H1 (cell line): Measurements from ENCODE around the gene RYR3. TPM values are rescaled to one million over a fixed set of nuclear protein-coding genes. Genes with fewer than 3 reads are reported as not detected.

Experiments used
- CTCF ChIA-PET: fragments of 300-600 bp; sonication (Branson Sonifier 250); formaldehyde crosslinking; loops from one replicate; lab custom pipeline; 2021; ENCODE audit not compliant: partially characterized antibody; lab: Charles Lee
- POLR2A ChIA-PET: fragments of 300-600 bp; sonication (Branson Sonifier 250); formaldehyde crosslinking; loops from one replicate; lab custom pipeline; 2021; ENCODE audit warnings: inconsistent platforms; ENCODE audit not compliant: partially characterized antibody; lab: Charles Lee
- DNase-seq, 2 experiments: peaks; one replicate each; pipeline versions ENCODE4 v3.0.0 to v3.0.0-alpha.2; 2010 to 2022; ENCODE audit warnings: low spot score in 2 of 2, low read depth in 1 of 2, mixed read lengths in 1 of 2
- FAIRE-seq: peaks from 2 replicates; lab custom pipeline; 2011; peaks lifted over from hg19 to GRCh38; lab: Jason Lieb, UNC
- H2AFZ ChIP-seq: 2 replicates; pipeline ENCODE4 v1.8.1; 2012; ENCODE audit warnings: low read length, inconsistent platforms
- H2AK5ac ChIP-seq: 2 replicates; pipeline ENCODE4 v1.6.1; 2013; ENCODE audit warnings: low read depth, low read length
- H2BK120ac ChIP-seq: replicated peaks from 2 replicates; pipeline ENCODE3; 2013; ENCODE audit warnings: low read depth, low read length, inconsistent platforms
- H2BK12ac ChIP-seq: 2 replicates; pipeline ENCODE4 v1.6.1; 2013; ENCODE audit warnings: low read depth, low read length
- H2BK15ac ChIP-seq: 2 replicates; pipeline ENCODE4 v1.6.1; 2013; ENCODE audit warnings: low read length
- H2BK20ac ChIP-seq: 2 replicates; pipeline ENCODE4 v1.6.1; 2013; ENCODE audit warnings: low read length
- H2BK5ac ChIP-seq: 2 replicates; pipeline ENCODE4 v1.6.1; 2013; ENCODE audit warnings: low read depth, low read length
- H3K14ac ChIP-seq: 2 replicates; pipeline ENCODE4 v1.6.1; 2013; ENCODE audit warnings: inconsistent platforms; ENCODE audit not compliant: insufficient read length
- H3K18ac ChIP-seq: 2 replicates; pipeline ENCODE4 v1.6.1; 2013; ENCODE audit warnings: low read length; ENCODE audit errors: extremely low read depth
- H3K23ac ChIP-seq: 2 replicates; pipeline ENCODE4 v1.6.1; 2013; ENCODE audit warnings: inconsistent platforms; ENCODE audit not compliant: insufficient read length
- H3K23me2 ChIP-seq: 2 replicates; pipeline ENCODE4 v1.6.1; 2013; ENCODE audit warnings: low read depth, low read length
- H3K27ac ChIP-seq: 2 replicates; pipeline ENCODE4 v1.6.1; 2011; ENCODE audit warnings: low read depth, low read length, inconsistent platforms
- H3K27me3 ChIP-seq, 4 experiments: replicated peaks in 1 of 4; 1 replicate in 1 of 4; 2 replicates in 3 of 4; pipeline versions ENCODE4 v1.6.1 to v1.8.1; 2011 to 2013; ENCODE audit warnings: low read length in 3 of 4, mild to moderate bottlenecking in 3 of 4, inconsistent platforms in 2 of 4, mixed read lengths in 2 of 4, moderate library complexity in 1 of 4; ENCODE audit not compliant: control insufficient read depth in 3 of 4, insufficient read depth in 3 of 4; ENCODE audit errors: extremely low read depth in 1 of 4
- H3K36me3 ChIP-seq, 4 experiments: 2 replicates each; pipeline versions ENCODE4 v1.6.1 to v1.8.1; 2011 to 2013; ENCODE audit warnings: mild to moderate bottlenecking in 4 of 4, low read length in 3 of 4, moderate library complexity in 2 of 4, control low read depth in 1 of 4, inconsistent platforms in 1 of 4; ENCODE audit not compliant: insufficient read depth in 4 of 4, control insufficient read depth in 2 of 4
- H3K4ac ChIP-seq: replicated peaks from 2 replicates; pipeline ENCODE3; 2013; ENCODE audit warnings: low read length, low read depth, mixed read lengths, inconsistent platforms; ENCODE audit not compliant: insufficient read length
- H3K4me1 ChIP-seq, 4 experiments: replicated peaks in 1 of 4; 1 replicate in 1 of 4; 2 replicates in 3 of 4; pipeline versions ENCODE4 v1.6.1 to v1.8.1; 2011 to 2013; ENCODE audit warnings: low read length in 3 of 4, inconsistent platforms in 2 of 4, mixed read lengths in 1 of 4; ENCODE audit not compliant: insufficient read depth in 4 of 4, control insufficient read depth in 3 of 4
- H3K4me2 ChIP-seq, 2 experiments: 2 replicates each; pipeline versions ENCODE4 v1.6.1 to v1.8.1; 2011 to 2013; ENCODE audit warnings: low read depth in 2 of 2, low read length in 2 of 2, control low read depth in 1 of 2, inconsistent platforms in 1 of 2, mild to moderate bottlenecking in 1 of 2; ENCODE audit not compliant: insufficient read depth in 1 of 2
- H3K4me3 ChIP-seq, 4 experiments: fragments of 200-600, 300-600 bp in 1 of 4; sonication (generic), shearing (Covaris generic), sonication (Bioruptor Twin) in 1 of 4; 2 replicates each; pipeline versions ENCODE4 v1.5.1 to v1.8.1; 2011 to 2016; ENCODE audit warnings: low read length in 4 of 4, low read depth in 3 of 4, control low read depth in 2 of 4, inconsistent platforms in 2 of 4, mild to moderate bottlenecking in 2 of 4, mixed read lengths in 1 of 4, moderate library complexity in 1 of 4; ENCODE audit not compliant: insufficient read depth in 2 of 4; ENCODE audit errors: extremely low read depth in 1 of 4
- H3K56ac ChIP-seq: replicated peaks from 2 replicates; pipeline ENCODE3; 2013; ENCODE audit warnings: low read depth, mild to moderate bottlenecking, mixed read lengths, low read length, inconsistent platforms; ENCODE audit not compliant: insufficient read length
- H3K79me1 ChIP-seq: 2 replicates; pipeline ENCODE4 v1.6.1; 2013; ENCODE audit warnings: low read depth, low read length, control low read depth
- H3K79me2 ChIP-seq, 2 experiments: 2 replicates each; pipeline versions ENCODE4 v1.6.1 to v1.8.1; 2012 to 2013; ENCODE audit warnings: low read length in 2 of 2, mild to moderate bottlenecking in 2 of 2, inconsistent platforms in 1 of 2; ENCODE audit not compliant: insufficient read depth in 2 of 2, control insufficient read depth in 1 of 2
- H3K9ac ChIP-seq, 4 experiments: replicated peaks in 1 of 4; 1 replicate in 1 of 4; 2 replicates in 3 of 4; pipeline versions ENCODE4 v1.6.1 to v1.8.1; 2011 to 2013; ENCODE audit warnings: low read depth in 3 of 4, low read length in 3 of 4, control low read depth in 2 of 4, mild to moderate bottlenecking in 2 of 4, moderate library complexity in 2 of 4, inconsistent platforms in 1 of 4; ENCODE audit errors: extremely low read depth in 1 of 4
- H3K9me3 ChIP-seq, 2 experiments: 2 replicates each; pipeline versions ENCODE4 v1.6.1 to v1.8.1; 2012 to 2013; ENCODE audit warnings: mild to moderate bottlenecking in 2 of 2, moderate library complexity in 2 of 2, control low read depth in 1 of 2, inconsistent platforms in 1 of 2, low read depth in 1 of 2, low read length in 1 of 2, mixed read lengths in 1 of 2; ENCODE audit not compliant: insufficient read depth in 2 of 2
- H4K20me1 ChIP-seq, 2 experiments: replicated peaks in 1 of 2; 2 replicates each; pipeline versions ENCODE3 to v1.8.1; 2011 to 2013; ENCODE audit warnings: inconsistent platforms in 2 of 2, low read length in 2 of 2, mild to moderate bottlenecking in 1 of 2; ENCODE audit not compliant: insufficient read depth in 2 of 2, control insufficient read depth in 1 of 2
- H4K5ac ChIP-seq: 2 replicates; pipeline ENCODE4 v1.6.1; 2013; ENCODE audit warnings: low read length, low read depth, mixed read lengths, inconsistent platforms; ENCODE audit not compliant: insufficient read length
- H4K8ac ChIP-seq: 2 replicates; pipeline ENCODE4 v1.8.0; 2013; ENCODE audit warnings: mild to moderate bottlenecking, moderate library complexity, low read length, inconsistent platforms; ENCODE audit not compliant: insufficient read depth; ENCODE audit errors: extremely low read depth
- H4K91ac ChIP-seq: replicated peaks from 2 replicates; pipeline ENCODE3; 2013; ENCODE audit warnings: low read length, mixed read lengths, inconsistent platforms; ENCODE audit not compliant: insufficient read length
- ASH2L ChIP-seq: fragments of 200-600, 300-600 bp; sonication (generic); IDR thresholded peaks from one replicate; pipeline ENCODE4 v1.7.1; 2017; ENCODE audit warnings: low read length
- CBX8 ChIP-seq: fragments of 300-800, 300-1000 bp; sonication (generic); IDR thresholded peaks from 2 replicates; pipeline ENCODE4 v1.7.1; 2016; ENCODE audit warnings: low read depth, low read length, borderline replicate concordance
- JUN ChIP-seq: IDR thresholded peaks from 2 replicates; pipeline ENCODE4 v1.6.1; 2011; ENCODE audit warnings: low read depth, mild to moderate bottlenecking, improper control_type of control experiment, low read length
- KDM4A ChIP-seq: IDR thresholded peaks from one replicate; pipeline ENCODE4 v1.7.1; 2012; ENCODE audit warnings: low read depth, mild to moderate bottlenecking, moderate library complexity, low read length, inconsistent platforms; ENCODE audit not compliant: severe bottlenecking
- POU5F1 ChIP-seq: IDR thresholded peaks from 2 replicates; pipeline ENCODE4 v1.6.1; 2011; ENCODE audit warnings: low read depth, mild to moderate bottlenecking, low read length, moderate library complexity
- WGBS, 2 experiments: shearing (Covaris generic) in 1 of 2; methylation state at CpG; one replicate each; pipeline versions ENCODE4 v1.1.6 to v1.1.7; 2013 to 2015; ENCODE audit warnings: low lambda C conversion rate in 2 of 2, mixed read lengths in 2 of 2, inconsistent platforms in 1 of 2, low coverage in 1 of 2, missing lambda C conversion rate in 1 of 2; ENCODE audit not compliant: insufficient replicate concordance in 2 of 2, insufficient coverage in 1 of 2, insufficient read length in 1 of 2; ENCODE audit errors: extremely low coverage in 1 of 2, missing lambda C conversion rate in 1 of 2; 5-methylcytosine and 5-hydroxymethylcytosine counted together
- polyA plus RNA-seq, 7 experiments: library from polyadenylated mRNA; depleted of rRNA in 3 of 7; stranded (reverse) in 5 of 7; unstranded in 2 of 7; fragments of >200 nt in 5 of 7; fragments of 200-250 nt in 2 of 7; gene quantifications; 1 replicate in 5 of 7; 2 replicates in 1 of 7; 4 replicates in 1 of 7; pipeline versions ENCODE4 v1.2.1 to v1.2.3, GENCODE V29; 2011 to 2013; ENCODE audit warnings: missing spikeins in 2 of 7, mixed read lengths in 2 of 7
- total RNA-seq: library from RNA; stranded (reverse); fragmentation: NEBNext Ultra II Directional; extraction: Animal tissue kit (Norgen Biotek cat#: 25700); gene quantifications from 2 replicates; pipeline ENCODE4 v1.2.1, GENCODE V29; 2021

The RYR3 gene
- total and polyA plus RNA-seq, 2 of the 8 experiments (the other 6 are each of a cell fraction or from before 2014, with no cell fraction given) = 0.33 to 3.4 TPM

GRCh38 chr15:33360886-33361285 lies 50.1 kb downstream of the RYR3 start:
- Histone ChIP-seq H3K18ac (no peak overlapping the region), H3K23ac (no peak overlapping the region), H3K56ac (no peak overlapping the region), H2AFZ (no peak overlapping the region), H2BK15ac (no peak overlapping the region), H3K9ac (no peak overlapping the region), H3K36me3 (no peaks in the 10 kb centered on the region), H3K14ac (no peak overlapping the region), H3K9me3 (no peaks in the 10 kb centered on the region), H4K5ac (no peak overlapping the region), H3K4me2 (no peak overlapping the region), H3K27ac (no peak overlapping the region), H2BK20ac (no peak overlapping the region), H4K91ac (no peak overlapping the region), H3K23me2 (no peaks in the 10 kb centered on the region), H2AK5ac (no peak overlapping the region), H2BK5ac (no peak overlapping the region), H3K27me3 (no peaks in the 10 kb centered on the region), H2BK12ac (no peak overlapping the region), H3K4me1 (no peaks in the 10 kb centered on the region), H3K79me1 (no peaks in the 10 kb centered on the region), H3K79me2 (no peaks in the 10 kb centered on the region), H4K20me1 (no peaks in the 10 kb centered on the region), H4K8ac (no peak overlapping the region), H2BK120ac (no peak overlapping the region), H3K4me3 (no peak overlapping the region), H3K4ac (no peak overlapping the region)
- no peak for FAIRE-seq
- DNase-seq = no peak
- ChIA-PET CTCF (interaction anchor here (0.6 to 1.5 kb wide), 2 partner anchors 49 to 340 kb away, joined by 3 to 5 read pairs; no protein-coding TSS in a partner anchor), POLR2A (no interaction called here)
- TF ChIP-seq ASH2L (no peak), JUN (no peak), POU5F1 (no peak), KDM4A (no peak), CBX8 (no peak)
- WGBS, 2 experiments = 85% methylated on average over 1 of the region's 1 CpG; no CpG with 5 or more reads in 1 of the 2 experiments
